C4-2B (cell line): ENCODE data around the gene FAM131C.

Experiments
- CTCF ChIP-seq: fragments of 450-650 bp; conservative IDR thresholded peaks from 2 replicates; pipeline ENCODE4 v1.5.1; 2017; ENCODE audit warnings: mild to moderate bottlenecking
- ZFX ChIP-seq: fragments of 450-650 bp; IDR thresholded peaks from 2 replicates; pipeline ENCODE4 v1.6.1; 2017

GRCh38 chr1:16072095-16072494, 1.4 kb downstream of the FAM131C start:
- TF ChIP-seq CTCF = no peak
- TF ChIP-seq ZFX = no peak
